ENCODE results near the gene PHC2. TPM values are rescaled to one million over a fixed set of nuclear protein-coding genes. Genes with fewer than 3 reads are reported as not detected.

Gene PHC2
- total and polyA plus RNA-seq, 2 of the 13 experiments (the other 11 are each of a cell fraction or from before 2014, with no cell fraction given) = 52.5 to 84.9 TPM

DNA sequence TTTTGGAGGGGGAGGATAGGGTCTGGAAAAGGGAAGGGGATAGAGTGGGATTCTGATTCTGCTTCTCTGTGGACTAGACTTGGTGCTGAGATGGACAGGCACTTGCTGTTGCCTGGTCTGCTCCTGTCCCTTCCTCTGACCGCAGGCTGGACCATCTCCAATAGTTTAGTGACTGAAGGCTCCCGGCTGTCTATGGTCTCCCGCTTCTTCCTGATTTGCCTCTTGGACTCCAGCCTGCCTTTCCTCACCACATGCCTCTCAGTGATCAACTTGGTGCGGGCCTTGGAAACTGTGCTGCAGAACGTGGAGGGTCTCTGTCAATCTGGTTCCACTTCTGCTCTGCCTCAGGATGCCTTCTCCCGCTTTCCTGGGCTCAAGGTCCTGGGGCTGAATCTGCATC lies 35.3 kb upstream of the PHC2 start:
- CTCF ChIA-PET (ENCODE audit: low intra/inter-chr PET ratio, low total read pairs) = no interaction called here
- H3K27me3 ChIP-seq (ENCODE audit: control insufficient read depth in 1 of 2, insufficient read depth in 2 of 2, low read length in 2 of 2) = peaks cover 3 to 12% of the 10 kb centered on the region in 2 experiments; a peak in 2 of 5 replicates
- H3K27ac ChIP-seq (ENCODE audit: extremely low read length, insufficient read depth, low read length) = no peak overlapping the region
- no peak overlapping the region for H2AFZ ChIP-seq (ENCODE audit: low read length)
- TF ChIP-seq, protein P1, sequence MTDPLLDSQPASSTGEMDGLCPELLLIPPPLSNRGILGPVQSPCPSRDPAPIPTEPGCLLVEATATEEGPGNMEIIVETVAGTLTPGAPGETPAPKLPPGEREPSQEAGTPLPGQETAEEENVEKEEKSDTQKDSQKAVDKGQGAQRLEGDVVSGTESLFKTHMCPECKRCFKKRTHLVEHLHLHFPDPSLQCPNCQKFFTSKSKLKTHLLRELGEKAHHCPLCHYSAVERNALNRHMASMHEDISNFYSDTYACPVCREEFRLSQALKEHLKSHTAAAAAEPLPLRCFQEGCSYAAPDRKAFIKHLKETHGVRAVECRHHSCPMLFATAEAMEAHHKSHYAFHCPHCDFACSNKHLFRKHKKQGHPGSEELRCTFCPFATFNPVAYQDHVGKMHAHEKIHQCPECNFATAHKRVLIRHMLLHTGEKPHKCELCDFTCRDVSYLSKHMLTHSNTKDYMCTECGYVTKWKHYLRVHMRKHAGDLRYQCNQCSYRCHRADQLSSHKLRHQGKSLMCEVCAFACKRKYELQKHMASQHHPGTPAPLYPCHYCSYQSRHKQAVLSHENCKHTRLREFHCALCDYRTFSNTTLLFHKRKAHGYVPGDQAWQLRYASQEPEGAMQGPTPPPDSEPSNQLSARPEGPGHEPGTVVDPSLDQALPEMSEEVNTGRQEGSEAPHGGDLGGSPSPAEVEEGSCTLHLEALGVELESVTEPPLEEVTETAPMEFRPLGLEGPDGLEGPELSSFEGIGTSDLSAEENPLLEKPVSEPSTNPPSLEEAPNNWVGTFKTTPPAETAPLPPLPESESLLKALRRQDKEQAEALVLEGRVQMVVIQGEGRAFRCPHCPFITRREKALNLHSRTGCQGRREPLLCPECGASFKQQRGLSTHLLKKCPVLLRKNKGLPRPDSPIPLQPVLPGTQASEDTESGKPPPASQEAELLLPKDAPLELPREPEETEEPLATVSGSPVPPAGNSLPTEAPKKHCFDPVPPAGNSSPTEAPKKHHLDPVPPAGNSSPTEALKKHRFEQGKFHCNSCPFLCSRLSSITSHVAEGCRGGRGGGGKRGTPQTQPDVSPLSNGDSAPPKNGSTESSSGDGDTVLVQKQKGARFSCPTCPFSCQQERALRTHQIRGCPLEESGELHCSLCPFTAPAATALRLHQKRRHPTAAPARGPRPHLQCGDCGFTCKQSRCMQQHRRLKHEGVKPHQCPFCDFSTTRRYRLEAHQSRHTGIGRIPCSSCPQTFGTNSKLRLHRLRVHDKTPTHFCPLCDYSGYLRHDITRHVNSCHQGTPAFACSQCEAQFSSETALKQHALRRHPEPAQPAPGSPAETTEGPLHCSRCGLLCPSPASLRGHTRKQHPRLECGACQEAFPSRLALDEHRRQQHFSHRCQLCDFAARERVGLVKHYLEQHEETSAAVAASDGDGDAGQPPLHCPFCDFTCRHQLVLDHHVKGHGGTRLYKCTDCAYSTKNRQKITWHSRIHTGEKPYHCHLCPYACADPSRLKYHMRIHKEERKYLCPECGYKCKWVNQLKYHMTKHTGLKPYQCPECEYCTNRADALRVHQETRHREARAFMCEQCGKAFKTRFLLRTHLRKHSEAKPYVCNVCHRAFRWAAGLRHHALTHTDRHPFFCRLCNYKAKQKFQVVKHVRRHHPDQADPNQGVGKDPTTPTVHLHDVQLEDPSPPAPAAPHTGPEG (CRISPR knock-in tag; IDR thresholded peaks at IDR 0.05) = no peak
- no peak for TF ChIP-seq ZNF225 (CRISPR knock-in tag; IDR thresholded peaks at IDR 0.05)
- TF ChIP-seq ZNF644 (CRISPR knock-in tag; IDR thresholded peaks at IDR 0.05; ENCODE audit: low read depth) = no peak
- TF ChIP-seq MAFK (conservative IDR thresholded peaks at IDR 0.05 in 1 of 2, IDR thresholded peaks at IDR 0.05 in 1 of 2; ENCODE audit: low read length in 2 of 2) = no peak
- TF ChIP-seq, protein P2, sequence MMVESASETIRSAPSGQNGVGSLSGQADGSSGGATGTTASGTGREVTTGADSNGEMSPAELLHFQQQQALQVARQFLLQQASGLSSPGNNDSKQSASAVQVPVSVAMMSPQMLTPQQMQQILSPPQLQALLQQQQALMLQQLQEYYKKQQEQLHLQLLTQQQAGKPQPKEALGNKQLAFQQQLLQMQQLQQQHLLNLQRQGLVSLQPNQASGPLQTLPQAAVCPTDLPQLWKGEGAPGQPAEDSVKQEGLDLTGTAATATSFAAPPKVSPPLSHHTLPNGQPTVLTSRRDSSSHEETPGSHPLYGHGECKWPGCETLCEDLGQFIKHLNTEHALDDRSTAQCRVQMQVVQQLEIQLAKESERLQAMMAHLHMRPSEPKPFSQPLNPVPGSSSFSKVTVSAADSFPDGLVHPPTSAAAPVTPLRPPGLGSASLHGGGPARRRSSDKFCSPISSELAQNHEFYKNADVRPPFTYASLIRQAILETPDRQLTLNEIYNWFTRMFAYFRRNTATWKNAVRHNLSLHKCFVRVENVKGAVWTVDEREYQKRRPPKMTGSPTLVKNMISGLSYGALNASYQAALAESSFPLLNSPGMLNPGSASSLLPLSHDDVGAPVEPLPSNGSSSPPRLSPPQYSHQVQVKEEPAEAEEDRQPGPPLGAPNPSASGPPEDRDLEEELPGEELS (CRISPR knock-in tag; IDR thresholded peaks at IDR 0.05) = no peak
- no peak for TF ChIP-seq SRSF1 (optimal IDR thresholded peaks at IDR 0.05; ENCODE audit: low read depth, low read length)
- no peak for TF ChIP-seq ZNF234 (CRISPR knock-in tag; conservative IDR thresholded peaks at IDR 0.05)
- TF ChIP-seq ZFP82 (CRISPR knock-in tag; IDR thresholded peaks at IDR 0.05; ENCODE audit: borderline replicate concordance) = no peak
- TF ChIP-seq REXO4 (CRISPR knock-in tag; IDR thresholded peaks at IDR 0.05; ENCODE audit: borderline replicate concordance) = no peak
- TF ChIP-seq ZNF549 (CRISPR knock-in tag; IDR thresholded peaks at IDR 0.05) = no peak
- no peak for TF ChIP-seq ZNF432 (CRISPR knock-in tag; IDR thresholded peaks at IDR 0.05; ENCODE audit: borderline replicate concordance)
- TF ChIP-seq PITX1 (CRISPR knock-in tag; IDR thresholded peaks at IDR 0.05) = no peak
- TF ChIP-seq RBFOX2 (IDR thresholded peaks at IDR 0.05; ENCODE audit: low read depth, low read length) = no peak
- no peak for TF ChIP-seq ZBTB14 (CRISPR knock-in tag; IDR thresholded peaks at IDR 0.05)
- no peak for TF ChIP-seq ZNF446 (CRISPR knock-in tag; IDR thresholded peaks at IDR 0.05)
- in situ Hi-C loops (cut with HindIII; ENCODE audit: extremely low pct_ligation_motif_present, low pct_unique_long_range_greater_than_20kb) (loop anchor here (10.0 kb wide), 1 partner anchor 91 kb away; no protein-coding TSS in a partner anchor), intact Hi-C loops (cut with micrococcal nuclease; ENCODE audit: unreplicated experiment) (no loop called here)
- H3K36me3 ChIP-seq (replicated peaks in 1 of 2; ENCODE audit: control insufficient read depth in 1 of 2, insufficient read depth in 2 of 2, low read length in 2 of 2) = no peaks in the 10 kb centered on the region
- no peak for DNase-seq (ENCODE audit: low spot score)
- H4K20me1 ChIP-seq (ENCODE audit: insufficient read depth, low read length) = no peaks in the 10 kb centered on the region
- H3K4me1 ChIP-seq (ENCODE audit: insufficient read depth, low read length) = peaks cover 9% of the 10 kb centered on the region
- FAIRE-seq = no peak
- BruUV-seq (replicated peaks) = no TSS peak
- no peak overlapping the region for H3K9ac ChIP-seq (ENCODE audit: insufficient read depth, low read depth, low read length)
- no peak overlapping the region for H3K4me3 ChIP-seq (replicated peaks in 1 of 3; ENCODE audit: insufficient read depth in 1 of 3, low read depth in 2 of 3, low read length in 3 of 3)
- POLR2A ChIA-PET = no interaction called here
- H3K9me3 ChIP-seq (ENCODE audit: low read length) = no peaks in the 10 kb centered on the region
- no peak for ATAC-seq
- no peaks in the 10 kb centered on the region for H3K79me2 ChIP-seq (ENCODE audit: insufficient read depth, low read length)
- WGBS (ENCODE audit: low lambda C conversion rate) = 72% methylated on average over 6 of the region's 6 CpGs
- no peak overlapping the region for H3K4me2 ChIP-seq (ENCODE audit: low read depth, low read length)

Data from HepG2 (cell line).